CD4-positive, alpha-beta T cell treated with Interleukin-17A for 1 hour (primary cell): ENCODE data around the gene FAM83E.
"Not testable (repeated sequence)": the region's sequence is repeated elsewhere in the genome, so short reads cannot be mapped to it uniquely, and the experiment has no call there.

Experiments
- DNase-seq: peaks from one replicate; pipeline ENCODE4 v3.0.0-alpha.2; 2020

FAM83E gene

GRCh38 chr19:48614436-48615230 is at the start of gene FAM83E:
FAM83E (minus strand) TSS chr19:48615076; CDS start chr19:48613372, 1,704 bp downstream.
- no peak for DNase-seq

- DNase-seq, result no peak
Measured at GRCh38 chr19:48664476-48664875, 49.6 kb upstream of the FAM83E start.

GRCh38 chr19:48663667-48664066 is 48.8 kb upstream of the FAM83E start:
- DNase-seq, result no peak

GRCh38 chr19:48661711-48662090 is 46.8 kb upstream of the FAM83E start:
- no peak for DNase-seq

- DNase-seq, result peak; percentile 92
Measured at GRCh38 chr19:48660852-48661710, 46.2 kb upstream of the FAM83E start.

- DNase-seq, result peak; percentile 27
Measured at GRCh38 chr19:48659768-48660167, 44.9 kb upstream of the FAM83E start.

GRCh38 chr19:48658483-48658882 is 43.6 kb upstream of the FAM83E start:
- no peak for DNase-seq

GRCh38 chr19:48657828-48658227 is 43.0 kb upstream of the FAM83E start:
- not testable (repeated sequence) for DNase-seq

- no peak for DNase-seq
Measured at GRCh38 chr19:48656840-48657474, 42.1 kb upstream of the FAM83E start.

- DNase-seq, result no peak
Measured at GRCh38 chr19:48654299-48655059, 39.6 kb upstream of the FAM83E start.

- no peak for DNase-seq
Measured at GRCh38 chr19:48651683-48652048, 36.8 kb upstream of the FAM83E start.

- no peak for DNase-seq
Measured at GRCh38 chr19:48650974-48651682, 36.3 kb upstream of the FAM83E start.

GRCh38 chr19:48648134-48648533 is 33.3 kb upstream of the FAM83E start:
- no peak for DNase-seq

GRCh38 chr19:48646722-48647216 is 31.9 kb upstream of the FAM83E start:
- DNase-seq, result no peak

GRCh38 chr19:48646001-48646721 is 31.3 kb upstream of the FAM83E start, which contains the start of gene CA11:
CA11 (minus strand) TSS chr19:48646187; CDS start chr19:48645632, 555 bp downstream.
- peak; percentile 96 for DNase-seq

- no peak for DNase-seq
Measured at GRCh38 chr19:48645620-48646000, 30.7 kb upstream of the FAM83E start.

GRCh38 chr19:48644839-48645619 is 30.2 kb upstream of the FAM83E start:
- DNase-seq, result peak; percentile 84

GRCh38 chr19:48644355-48644754 is 29.5 kb upstream of the FAM83E start:
- DNase-seq, result no peak

GRCh38 chr19:48642862-48643261 is 28.0 kb upstream of the FAM83E start:
- no peak for DNase-seq

- no peak for DNase-seq
Measured at GRCh38 chr19:48641850-48642249, 27.0 kb upstream of the FAM83E start.
